ENCODE measurements around the gene P2RX7.

DNA sequence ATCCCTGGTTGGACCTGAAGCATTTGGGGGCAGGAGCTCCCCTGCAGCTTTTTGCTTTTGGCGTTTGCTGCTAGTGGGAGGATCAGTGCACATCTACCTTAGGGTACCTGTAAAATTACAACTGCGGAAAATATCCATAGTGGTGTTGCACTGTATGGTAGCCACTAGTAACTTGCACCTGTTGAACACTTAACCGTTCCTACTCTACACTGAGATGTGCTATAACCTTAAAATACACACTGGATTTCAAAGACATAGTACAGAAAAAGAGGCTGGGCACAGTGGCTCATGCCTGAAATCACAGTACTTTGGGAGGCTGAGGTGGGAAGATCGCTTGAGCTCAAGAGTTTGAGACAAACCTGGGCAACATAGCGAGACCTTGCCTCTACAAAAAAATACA, 80.2 kb downstream of the P2RX7 start:
- TF ChIP-seq, protein P1, sequence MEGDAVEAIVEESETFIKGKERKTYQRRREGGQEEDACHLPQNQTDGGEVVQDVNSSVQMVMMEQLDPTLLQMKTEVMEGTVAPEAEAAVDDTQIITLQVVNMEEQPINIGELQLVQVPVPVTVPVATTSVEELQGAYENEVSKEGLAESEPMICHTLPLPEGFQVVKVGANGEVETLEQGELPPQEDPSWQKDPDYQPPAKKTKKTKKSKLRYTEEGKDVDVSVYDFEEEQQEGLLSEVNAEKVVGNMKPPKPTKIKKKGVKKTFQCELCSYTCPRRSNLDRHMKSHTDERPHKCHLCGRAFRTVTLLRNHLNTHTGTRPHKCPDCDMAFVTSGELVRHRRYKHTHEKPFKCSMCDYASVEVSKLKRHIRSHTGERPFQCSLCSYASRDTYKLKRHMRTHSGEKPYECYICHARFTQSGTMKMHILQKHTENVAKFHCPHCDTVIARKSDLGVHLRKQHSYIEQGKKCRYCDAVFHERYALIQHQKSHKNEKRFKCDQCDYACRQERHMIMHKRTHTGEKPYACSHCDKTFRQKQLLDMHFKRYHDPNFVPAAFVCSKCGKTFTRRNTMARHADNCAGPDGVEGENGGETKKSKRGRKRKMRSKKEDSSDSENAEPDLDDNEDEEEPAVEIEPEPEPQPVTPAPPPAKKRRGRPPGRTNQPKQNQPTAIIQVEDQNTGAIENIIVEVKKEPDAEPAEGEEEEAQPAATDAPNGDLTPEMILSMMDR (IDR thresholded peaks at IDR 0.05): no peak
- no peak for TF ChIP-seq POLR2A (IDR thresholded peaks at IDR 0.05)

All from ovary (tissue), 3 donors.